Osteocyte (in vitro differentiated cells): ENCODE results near the gene AATF. TPM values are rescaled to one million over a fixed set of nuclear protein-coding genes. Genes with fewer than 3 reads are reported as not detected.

ENCODE experiments used
- DNase-seq: peaks from one replicate; pipeline ENCODE4 v3.0.0; 2021; ENCODE audit warnings: mixed read lengths; ENCODE audit not compliant: unreplicated experiment; ENCODE audit errors: extremely low spot score
- H3K27ac Mint-ChIP-seq: one replicate; pipeline ENCODE4 v1.8.0; 2021; ENCODE audit warnings: mild to moderate bottlenecking, mixed read lengths; ENCODE audit not compliant: unreplicated experiment
- H3K27me3 Mint-ChIP-seq: one replicate; pipeline ENCODE4 v1.8.0; 2021; ENCODE audit warnings: mixed read lengths; ENCODE audit not compliant: unreplicated experiment
- H3K36me3 Mint-ChIP-seq: one replicate; pipeline ENCODE4 v1.8.0; 2021; ENCODE audit warnings: mixed read lengths; ENCODE audit not compliant: unreplicated experiment
- H3K4me1 Mint-ChIP-seq: one replicate; pipeline ENCODE4 v1.8.0; 2021; ENCODE audit warnings: mixed read lengths; ENCODE audit not compliant: unreplicated experiment
- H3K4me3 Mint-ChIP-seq: one replicate; pipeline ENCODE4 v1.8.0; 2021; ENCODE audit warnings: mild to moderate bottlenecking, moderate library complexity, mixed read lengths; ENCODE audit not compliant: unreplicated experiment
- H3K9me3 Mint-ChIP-seq: one replicate; pipeline ENCODE4 v1.8.0; 2021; ENCODE audit warnings: mixed read lengths; ENCODE audit not compliant: unreplicated experiment
- CTCF ChIP-seq: fragments of 200-600 bp; sonication (generic); IDR thresholded peaks from 2 replicates; pipeline ENCODE4 v1.5.0; 2021; ENCODE audit warnings: antibody characterized with exemption, mild to moderate bottlenecking, moderate library complexity
- total RNA-seq: library from RNA; stranded (reverse); gene quantifications from 2 replicates; pipeline ENCODE4 v1.2.1, GENCODE V29; 2021

Gene AATF
- total RNA-seq, 1 donor from 2014 or later = 39.6 TPM

GRCh38 chr17:37060094-37060493, 111.3 kb downstream of the AATF start:
- no peaks in the 10 kb centered on the region for H3K4me1 Mint-ChIP-seq
- H3K36me3 Mint-ChIP-seq = peaks cover 8% of the 10 kb centered on the region
- H3K27me3 Mint-ChIP-seq = peaks cover 13% of the 10 kb centered on the region
- H3K4me3 Mint-ChIP-seq = no peak overlapping the region
- H3K27ac Mint-ChIP-seq = no peak overlapping the region
- no peaks in the 10 kb centered on the region for H3K9me3 Mint-ChIP-seq
- TF ChIP-seq CTCF = no peak
- no peak for DNase-seq

- no peaks in the 10 kb centered on the region for H3K4me1 Mint-ChIP-seq
- H3K27me3 Mint-ChIP-seq = peaks cover 21% of the 10 kb centered on the region
- DNase-seq = no peak
- H3K4me3 Mint-ChIP-seq = no peak overlapping the region
- H3K27ac Mint-ChIP-seq = no peak overlapping the region
- no peak for TF ChIP-seq CTCF
- peaks cover 8% of the 10 kb centered on the region for H3K36me3 Mint-ChIP-seq
- H3K9me3 Mint-ChIP-seq = no peaks in the 10 kb centered on the region
Measured at GRCh38 chr17:37060928-37061327, 112.2 kb downstream of the AATF start.

- H3K4me3 Mint-ChIP-seq = no peak overlapping the region
Measured at GRCh38 chr17:37062021-37062420, 113.3 kb downstream of the AATF start.

GRCh38 chr17:37064206-37064605, 115.5 kb downstream of the AATF start:
- no peak for TF ChIP-seq CTCF
- Mint-ChIP-seq H3K4me3 (no peak overlapping the region), H3K27me3 (peaks cover 33% of the 10 kb centered on the region), H3K9me3 (no peaks in the 10 kb centered on the region), H3K27ac (no peak overlapping the region), H3K4me1 (peaks cover 2% of the 10 kb centered on the region), H3K36me3 (no peaks in the 10 kb centered on the region)
- no peak for DNase-seq

More at GRCh38 chr17:37062021-37062420, 113.3 kb downstream of the AATF start:
- no peak for DNase-seq
- no peak for TF ChIP-seq CTCF
- Mint-ChIP-seq H3K4me1 (no peaks in the 10 kb centered on the region), H3K27me3 (peaks cover 25% of the 10 kb centered on the region), H3K36me3 (peaks cover 4% of the 10 kb centered on the region), H3K9me3 (no peaks in the 10 kb centered on the region), H3K27ac (no peak overlapping the region)

- H3K4me1 Mint-ChIP-seq = peaks cover 2% of the 10 kb centered on the region
- H3K4me3 Mint-ChIP-seq = no peak overlapping the region
- H3K36me3 Mint-ChIP-seq = no peaks in the 10 kb centered on the region
- TF ChIP-seq CTCF = no peak
- no peaks in the 10 kb centered on the region for H3K9me3 Mint-ChIP-seq
- no peak for DNase-seq
- peaks cover 33% of the 10 kb centered on the region for H3K27me3 Mint-ChIP-seq
- no peak overlapping the region for H3K27ac Mint-ChIP-seq
Measured at GRCh38 chr17:37064956-37065355, 116.2 kb downstream of the AATF start.
